Gastrocnemius medialis (tissue), 4 donors: ENCODE measurements around the gene PRKCA.

ENCODE experiments used
- CTCF ChIP-seq, 5 experiments: fragments of 450-650 bp in 3 of 5; fragments of 200-600 bp in 2 of 5; sonication (generic) in 2 of 5; IDR thresholded peaks in 4 of 5; conservative IDR thresholded peaks in 1 of 5; 1 replicate in 4 of 5; 2 replicates in 1 of 5; pipeline ENCODE4 v1.5.1; 2016 to 2019; ENCODE audit warnings: antibody characterized with exemption in 5 of 5, mild to moderate bottlenecking in 3 of 5, moderate library complexity in 3 of 5
- POLR2A ChIP-seq, 2 donors: fragments of 450-650 bp; IDR thresholded peaks; one replicate each; pipeline ENCODE4 v1.6.1; 2017; ENCODE audit warnings: antibody characterized with exemption in 2 of 2, mild to moderate bottlenecking in 2 of 2, moderate library complexity in 2 of 2

GRCh38 chr17:66687570-66688284, 385.3 kb downstream of the PRKCA start:
- TF ChIP-seq CTCF (IDR thresholded peaks at IDR 0.05 in 4 of 5, conservative IDR thresholded peaks at IDR 0.05 in 1 of 5) = no peak
- no peak for TF ChIP-seq POLR2A (IDR thresholded peaks at IDR 0.05)
